Measurements from ENCODE around the gene GSTA1. TPM values are rescaled to one million over a fixed set of nuclear protein-coding genes. Genes with fewer than 3 reads are reported as not detected.
"Not testable (repeated sequence)": the region's sequence is repeated elsewhere in the genome, so short reads cannot be mapped to it uniquely, and the experiment has no call there.

GSTA1 gene
- total RNA-seq, 2 donors from 2014 or later: not detected

GRCh38 chr6:52820198-52820597 is 16.6 kb upstream of the GSTA1 start:
- DNase-seq (ENCODE audit: low spot score in 2 of 2) (no peak), ATAC-seq (no peak)
- no peaks in the 10 kb centered on the region for H3K9me3 Mint-ChIP-seq
- peaks cover 0 to 7% of the 10 kb centered on the region in 2 donors for H3K36me3 Mint-ChIP-seq
- H3K27ac Mint-ChIP-seq: no peak overlapping the region

- ATAC-seq (peak; percentile 73 to 88), DNase-seq (ENCODE audit: low spot score in 2 of 2) (peak; percentile 44 to 62)
- Mint-ChIP-seq H3K9me3 (no peaks in the 10 kb centered on the region), H3K27ac (peak overlapping the region in 1 of 2 donors; percentile 86), H3K36me3 (no peaks in the 10 kb centered on the region)
Observed at GRCh38 chr6:52815167-52816092, 11.8 kb upstream of the GSTA1 start.

- not testable (repeated sequence) for H3K36me3 Mint-ChIP-seq; H3K9me3 Mint-ChIP-seq; H3K27ac Mint-ChIP-seq; DNase-seq (ENCODE audit: low spot score in 2 of 2); ATAC-seq
Observed at GRCh38 chr6:52814545-52814944, 10.9 kb upstream of the GSTA1 start.

DNA sequence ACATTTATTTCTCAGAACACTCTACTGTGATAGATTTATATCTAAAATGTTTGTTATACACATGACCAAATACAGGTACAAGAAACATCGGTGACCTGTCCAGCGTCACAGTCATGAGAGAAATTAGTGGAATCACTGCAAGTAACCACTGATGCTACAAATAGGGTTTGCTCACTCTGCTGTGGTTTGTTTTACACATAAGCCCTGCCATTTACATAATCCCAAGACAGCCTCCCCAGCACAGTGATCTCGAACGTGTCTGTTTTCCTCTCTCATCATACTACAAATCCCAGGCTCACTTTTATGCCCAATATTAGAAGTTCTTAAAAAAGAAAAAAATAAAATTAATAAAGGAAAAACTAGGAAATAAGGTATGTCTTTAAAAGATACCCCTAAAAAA is 6.2 kb upstream of the GSTA1 start:
- H3K9me3 Mint-ChIP-seq; DNase-seq (ENCODE audit: low spot score in 2 of 2); ATAC-seq; H3K27ac Mint-ChIP-seq; H3K36me3 Mint-ChIP-seq: not testable (repeated sequence)

DNA sequence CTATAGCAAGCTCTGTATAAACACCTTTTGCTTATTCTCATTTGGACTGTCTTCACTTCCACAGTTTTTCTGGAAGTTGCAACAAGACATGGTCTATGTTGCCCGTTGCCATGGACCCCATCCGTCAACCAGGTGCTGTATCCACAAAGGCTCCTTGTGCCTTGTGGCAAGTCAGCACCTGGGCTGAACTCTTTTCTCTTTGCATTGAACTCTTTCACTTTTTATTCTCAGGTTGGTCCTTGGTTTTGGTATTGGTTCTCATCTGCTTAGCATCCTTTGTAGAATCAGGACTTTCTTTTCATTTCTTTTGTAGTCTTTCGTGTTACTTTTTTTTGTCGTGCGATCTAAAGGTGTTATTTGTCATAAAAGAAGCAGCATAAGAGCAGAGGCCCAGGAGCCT is 5.0 kb upstream of the GSTA1 start:
- DNase-seq (ENCODE audit: low spot score in 2 of 2) (no peak), ATAC-seq (no peak)
- H3K27ac Mint-ChIP-seq: no peak overlapping the region
- no peaks in the 10 kb centered on the region for H3K36me3 Mint-ChIP-seq
- no peaks in the 10 kb centered on the region for H3K9me3 Mint-ChIP-seq

- Mint-ChIP-seq H3K9me3 (no peaks in the 10 kb centered on the region), H3K27ac (no peak overlapping the region), H3K36me3 (no peaks in the 10 kb centered on the region)
- ATAC-seq (no peak), DNase-seq (ENCODE audit: low spot score in 2 of 2) (no peak)
Observed at GRCh38 chr6:52802806-52803205, 810 bp downstream of the GSTA1 start.

- ATAC-seq: no peak
- Mint-ChIP-seq H3K36me3 (no peaks in the 10 kb centered on the region), H3K27ac (no peak overlapping the region), H3K9me3 (no peaks in the 10 kb centered on the region)
- no peak for DNase-seq (ENCODE audit: low spot score in 2 of 2)
Observed at GRCh38 chr6:52801188-52801841, 2.3 kb downstream of the GSTA1 start.

DNA sequence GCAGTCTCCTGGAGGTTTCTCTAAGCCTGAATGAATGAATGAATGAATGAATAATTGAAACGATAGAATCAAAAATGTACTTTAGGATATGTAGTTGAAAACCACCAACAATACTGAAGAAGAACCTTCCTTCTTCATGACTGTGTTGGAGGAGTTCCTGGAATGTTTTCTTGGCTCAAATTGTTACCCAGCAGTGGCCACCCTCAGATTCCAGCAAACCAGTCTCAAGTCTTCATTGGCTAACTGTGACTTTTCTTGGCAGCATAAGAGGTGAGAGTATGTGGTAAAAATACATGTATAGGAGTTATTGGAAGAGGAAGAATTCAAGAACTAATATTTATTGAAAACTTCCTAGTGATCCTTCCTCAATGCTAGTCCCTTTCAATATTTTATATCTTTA is 4.3 kb downstream of the GSTA1 start:
- H3K9me3 Mint-ChIP-seq; H3K36me3 Mint-ChIP-seq; DNase-seq (ENCODE audit: low spot score in 2 of 2); ATAC-seq; H3K27ac Mint-ChIP-seq: not testable (repeated sequence)

- H3K9me3 Mint-ChIP-seq: peaks cover 0 to 13% of the 10 kb centered on the region in 2 donors
- H3K36me3 Mint-ChIP-seq; ATAC-seq; H3K27ac Mint-ChIP-seq; DNase-seq (ENCODE audit: low spot score in 2 of 2): not testable (repeated sequence)
Observed at GRCh38 chr6:52794366-52794765, 9.2 kb downstream of the GSTA1 start.

GRCh38 chr6:52790861-52791260 is 12.8 kb downstream of the GSTA1 start:
- Mint-ChIP-seq H3K36me3 (peaks cover 0 to 4% of the 10 kb centered on the region in 2 donors), H3K27ac (no peak overlapping the region), H3K9me3 (peaks cover 0 to 13% of the 10 kb centered on the region in 2 donors)
- DNase-seq (ENCODE audit: low spot score in 2 of 2) (no peak), ATAC-seq (no peak)

DNA sequence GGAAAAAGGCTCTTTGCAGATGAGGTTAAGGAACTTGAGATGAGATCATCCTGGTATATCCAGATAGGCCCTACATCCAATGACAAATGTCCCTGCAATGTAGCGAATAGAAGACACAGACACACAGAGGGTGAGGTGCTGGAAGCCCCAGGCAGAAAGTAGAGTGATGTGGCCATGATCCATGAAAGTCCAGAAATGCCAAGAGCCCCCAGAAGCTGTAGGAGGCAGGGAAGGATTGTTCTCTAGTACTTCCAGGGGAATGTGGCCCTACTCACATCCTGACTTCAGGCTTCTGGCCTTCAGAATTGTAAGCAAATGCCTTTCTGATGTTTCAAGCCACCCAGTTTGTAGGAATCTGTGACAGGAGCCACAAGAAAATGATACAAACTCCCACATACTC is 14.0 kb downstream of the GSTA1 start:
- not testable (repeated sequence) for H3K27ac Mint-ChIP-seq; ATAC-seq; DNase-seq (ENCODE audit: low spot score in 2 of 2); H3K36me3 Mint-ChIP-seq
- peaks cover 0 to 13% of the 10 kb centered on the region in 2 donors for H3K9me3 Mint-ChIP-seq

DNA sequence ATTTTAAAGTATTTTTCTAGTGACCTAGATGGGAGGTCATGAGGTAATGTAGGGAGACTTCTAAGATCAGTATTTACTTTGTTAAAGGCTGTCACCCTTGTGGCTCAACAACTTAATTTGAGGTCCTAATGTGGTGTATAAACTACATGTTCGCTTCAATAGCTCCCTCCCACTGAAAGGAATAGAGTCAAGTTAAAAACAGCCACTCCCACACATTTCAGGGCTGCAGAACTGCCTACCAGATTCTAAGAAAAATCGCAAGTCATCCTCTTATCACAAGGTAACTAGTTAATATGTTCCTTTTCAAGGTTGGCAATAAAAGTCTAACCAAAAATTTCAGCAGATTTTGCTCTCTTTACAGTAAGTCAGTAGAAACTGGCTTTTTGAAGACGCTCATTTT is 15.1 kb downstream of the GSTA1 start:
- peaks cover 0 to 10% of the 10 kb centered on the region in 2 donors for H3K9me3 Mint-ChIP-seq
- H3K36me3 Mint-ChIP-seq: peaks cover 0 to 4% of the 10 kb centered on the region in 2 donors
- no peak for ATAC-seq
- no peak for DNase-seq (ENCODE audit: low spot score in 2 of 2)
- no peak overlapping the region for H3K27ac Mint-ChIP-seq

- Mint-ChIP-seq H3K27ac (no peak overlapping the region), H3K36me3 (peaks cover 0 to 4% of the 10 kb centered on the region in 2 donors), H3K9me3 (peaks cover 0 to 5% of the 10 kb centered on the region in 2 donors)
- no peak for DNase-seq (ENCODE audit: low spot score in 2 of 2)
- ATAC-seq: no peak
Observed at GRCh38 chr6:52787917-52788316, 15.7 kb downstream of the GSTA1 start.

DNA sequence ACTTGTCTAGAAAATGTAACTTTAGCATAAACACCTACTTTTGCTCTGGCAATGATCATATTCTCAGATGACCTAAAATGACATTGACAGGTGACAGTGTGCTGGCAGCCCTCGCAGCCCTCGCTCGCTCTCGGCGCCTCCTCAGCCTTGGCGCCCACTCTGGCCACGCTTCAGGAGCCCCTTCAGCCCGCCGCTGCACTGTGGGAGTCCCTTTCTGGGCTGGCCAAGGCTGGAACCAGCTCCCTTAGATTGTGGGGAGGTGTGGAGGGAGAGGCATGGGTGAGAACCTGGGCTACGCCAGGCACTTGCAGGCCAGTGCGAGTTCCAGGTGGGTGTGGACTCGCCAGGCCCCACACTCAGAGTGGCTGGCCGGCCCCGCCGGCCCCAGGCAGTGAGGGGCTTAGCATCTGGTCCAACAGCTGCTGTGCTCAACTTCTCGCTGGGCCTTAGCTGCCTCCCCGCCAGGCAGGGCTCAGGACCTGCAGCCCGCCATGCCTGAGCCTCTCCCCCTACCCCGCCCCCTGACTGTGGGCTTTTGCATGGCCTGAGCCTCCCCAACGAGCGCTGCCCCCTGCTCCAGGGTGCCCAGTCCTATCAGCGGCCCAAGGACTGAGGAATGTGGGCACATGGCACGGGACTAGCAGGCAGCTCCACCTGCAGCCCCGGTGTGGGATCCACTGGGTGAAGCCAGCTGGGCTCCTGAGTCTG is 17.2 kb downstream of the GSTA1 start:
- no peak for ATAC-seq
- H3K27ac Mint-ChIP-seq: no peak overlapping the region
- no peaks in the 10 kb centered on the region for H3K36me3 Mint-ChIP-seq

GRCh38 chr6:52782696-52783274 is 20.8 kb downstream of the GSTA1 start:
- not testable (repeated sequence) for H3K9me3 Mint-ChIP-seq; ATAC-seq; DNase-seq (ENCODE audit: low spot score in 2 of 2); H3K27ac Mint-ChIP-seq; H3K36me3 Mint-ChIP-seq

More for the DNA sequence above, 17.2 kb downstream of the GSTA1 start:
- H3K9me3 Mint-ChIP-seq: no peaks in the 10 kb centered on the region
- DNase-seq (ENCODE audit: low spot score in 2 of 2): no peak

- not testable (repeated sequence) for DNase-seq (ENCODE audit: low spot score in 2 of 2); H3K9me3 Mint-ChIP-seq; H3K27ac Mint-ChIP-seq; H3K36me3 Mint-ChIP-seq; ATAC-seq
Observed at GRCh38 chr6:52782209-52782608, 21.4 kb downstream of the GSTA1 start.

DNA sequence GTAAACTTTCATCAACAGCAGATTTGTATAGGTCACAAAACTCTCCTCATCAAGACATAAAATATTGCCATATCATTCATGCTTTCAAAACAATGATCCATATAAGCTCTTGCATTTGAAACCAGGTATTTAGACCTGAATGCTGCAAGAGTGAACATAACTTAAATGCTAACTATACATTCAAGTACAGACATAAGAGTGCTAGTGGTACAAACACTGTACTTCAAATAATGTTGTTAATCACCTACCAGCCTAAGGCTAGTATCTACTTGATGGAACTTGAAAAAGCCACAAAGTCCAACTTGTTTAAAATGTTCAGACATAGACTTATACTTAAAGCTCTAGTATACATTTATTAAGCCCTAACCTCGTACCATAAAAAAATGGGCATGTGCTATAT is 24.4 kb downstream of the GSTA1 start:
- ATAC-seq (no peak), DNase-seq (ENCODE audit: low spot score in 2 of 2) (no peak)
- Mint-ChIP-seq H3K9me3 (no peaks in the 10 kb centered on the region), H3K27ac (no peak overlapping the region), H3K36me3 (no peaks in the 10 kb centered on the region)
